Retina (tissue), 1 donor: ENCODE data around the gene IPO13.

Experiments
- DNase-seq: peaks from one replicate; pipeline ENCODE4 v3.0.0-alpha.2; 2016

Gene IPO13

GRCh38 chr1:44015206-44015605 lies 68.5 kb downstream of the IPO13 start:
- no peak for DNase-seq

GRCh38 chr1:44016041-44016889 lies 69.5 kb downstream of the IPO13 start:
- no peak for DNase-seq

DNA sequence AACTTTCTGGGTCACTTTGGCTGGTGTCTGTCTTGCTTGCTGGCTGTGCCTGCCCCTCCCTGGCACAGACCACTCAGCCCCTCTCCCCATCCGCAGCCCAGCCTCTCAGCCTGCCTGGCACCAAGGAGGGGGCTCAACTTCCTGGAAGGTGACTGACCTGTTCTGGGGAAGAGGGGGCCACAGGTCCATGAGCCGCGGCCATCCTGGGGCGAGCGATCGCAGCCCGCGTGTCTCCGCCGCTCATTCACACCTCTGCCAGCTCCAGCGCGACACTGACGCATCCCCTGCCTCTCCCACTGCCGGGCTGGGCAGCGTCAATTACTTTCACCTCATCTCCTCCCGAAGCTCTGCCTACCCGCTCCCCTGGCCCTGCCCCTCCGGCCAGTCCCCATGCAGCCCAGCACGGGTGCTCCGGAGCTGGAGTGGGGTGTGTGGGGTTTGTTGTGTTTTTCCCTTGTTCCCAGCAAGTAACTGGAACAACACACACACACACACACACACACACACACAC lies 70.2 kb downstream of the IPO13 start:
- peak; percentile 83 for DNase-seq
